Tibial nerve (tissue), 4 donors: ENCODE measurements around the gene KCNK1.

Experiments used
- CTCF ChIP-seq, 5 experiments: fragments of 200-600 bp in 3 of 5; fragments of 450-650 bp in 2 of 5; sonication (generic) in 3 of 5; IDR thresholded peaks; one replicate each; pipeline ENCODE4 v1.5.1; 2016 to 2019; ENCODE audit warnings: antibody characterized with exemption in 5 of 5, mild to moderate bottlenecking in 3 of 5, moderate library complexity in 2 of 5
- EP300 ChIP-seq, 2 donors: sonication (generic); formaldehyde crosslinking; IDR thresholded peaks; one replicate each; pipeline ENCODE4 v1.6.1; 2017; ENCODE audit warnings: antibody characterized with exemption in 2 of 2, mild to moderate bottlenecking in 1 of 2
- POLR2A ChIP-seq, 2 donors: fragments of 450-650 bp; IDR thresholded peaks; one replicate each; pipeline ENCODE4 v1.6.1; 2017; ENCODE audit warnings: antibody characterized with exemption in 2 of 2, mild to moderate bottlenecking in 2 of 2, moderate library complexity in 2 of 2

- no peak for TF ChIP-seq CTCF (IDR thresholded peaks at IDR 0.05)
- no peak for TF ChIP-seq POLR2A (IDR thresholded peaks at IDR 0.05)
- no peak for TF ChIP-seq EP300 (IDR thresholded peaks at IDR 0.05)
Observed at GRCh38 chr1:233632436-233632835, 18.5 kb downstream of the KCNK1 start.
